Transverse colon (tissue), 4 donors: Measurements from ENCODE around the gene ARHGAP21. TPM values are rescaled to one million over a fixed set of nuclear protein-coding genes. Genes with fewer than 3 reads are reported as not detected.
"Not testable (repeated sequence)": the region's sequence is repeated elsewhere in the genome, so short reads cannot be mapped to it uniquely, and the experiment has no call there.

ENCODE experiments used
- DNase-seq: peaks from one replicate; pipeline ENCODE4 v3.0.0-alpha.2; 2019
- H3K27ac ChIP-seq, 4 donors: fragments of 200-600 bp; sonication (generic); 2 replicates each; pipeline ENCODE4 v1.5.1; 2016 to 2018; ENCODE audit warnings: inconsistent platforms in 4 of 4
- H3K27me3 ChIP-seq: fragments of 200-600 bp; sonication (generic); 2 replicates; pipeline ENCODE4 v1.5.1; 2017; ENCODE audit warnings: inconsistent platforms
- H3K36me3 ChIP-seq, 4 donors: fragments of 200-600 bp; sonication (generic); 2 replicates each; pipeline ENCODE4 v1.5.1; 2017 to 2019; ENCODE audit warnings: inconsistent platforms in 4 of 4
- H3K4me1 ChIP-seq, 4 donors: fragments of 200-600 bp; sonication (generic); 2 replicates each; pipeline ENCODE4 v1.5.1; 2017 to 2020; ENCODE audit warnings: inconsistent platforms in 4 of 4
- H3K4me3 ChIP-seq, 4 donors: fragments of 200-600 bp; sonication (generic); 1 replicate in 1 of 4; 2 replicates in 3 of 4; pipeline versions ENCODE4 v1.5.1 to v1.6.1; 2017 to 2019; ENCODE audit warnings: inconsistent platforms in 4 of 4
- H3K9me3 ChIP-seq, 2 donors: fragments of 200-600 bp; sonication (generic); 2 replicates each; pipeline ENCODE4 v1.5.1; 2017 to 2019; ENCODE audit warnings: inconsistent platforms in 2 of 2
- CTCF ChIP-seq, 5 experiments: fragments of 200-600 bp in 3 of 5; fragments of 450-650 bp in 2 of 5; sonication (generic) in 3 of 5; IDR thresholded peaks; 1 replicate in 2 of 5; 2 replicates in 3 of 5; pipeline ENCODE4 v1.5.1; 2016 to 2017; ENCODE audit warnings: antibody characterized with exemption in 5 of 5, inconsistent platforms in 3 of 5, mild to moderate bottlenecking in 2 of 5, moderate library complexity in 1 of 5
- EP300 ChIP-seq: sonication (generic); formaldehyde crosslinking; IDR thresholded peaks from one replicate; pipeline ENCODE4 v1.6.1; 2017; ENCODE audit warnings: antibody characterized with exemption, low read depth
- POLR2A ChIP-seq: fragments of 450-650 bp; IDR thresholded peaks from one replicate; pipeline ENCODE4 v1.6.1; 2016; ENCODE audit warnings: antibody characterized with exemption, mild to moderate bottlenecking, moderate library complexity
- POLR2AphosphoS5 ChIP-seq, 3 donors: sonication (generic); formaldehyde crosslinking; IDR thresholded peaks; one replicate each; pipeline ENCODE4 v1.6.1; 2016; ENCODE audit warnings: antibody characterized with exemption in 3 of 3
- WGBS, 2 donors: methylation state at CpG; one replicate each; pipeline ENCODE4 v1.1.5; 2018; ENCODE audit warnings: low coverage in 1 of 2; 5-methylcytosine and 5-hydroxymethylcytosine counted together
- in situ Hi-C, 4 donors: fragments of 200-750 bp; cut with MboI; loops; one replicate each; pipeline versions ENCODE4 v1.15.0 to v1.15.1; 2017; ENCODE audit warnings: low sequenced_read_pairs in 3 of 4, low pct_ligation_motif_present in 1 of 4, low pct_unique_long_range_greater_than_20kb in 1 of 4
- intact Hi-C: fragments of 100-400 bp; cut with DNase I; formaldehyde crosslinking; loops from one replicate; pipeline ENCODE4 v1.15.1; 2023; ENCODE audit warnings: low total_unique reads
- total RNA-seq, 4 donors: library from RNA; depleted of rRNA; stranded (reverse); fragments of >200 nt; gene quantifications; one replicate each; pipeline ENCODE4 v1.1.0, GENCODE V29; 2016

ARHGAP21 gene
- total RNA-seq, 4 donors from 2014 or later = 62.8 to 94.1 (median 89.3) TPM

GRCh38 chr10:24762161-24762924 lies 38.7 kb upstream of the ARHGAP21 start:
- Histone ChIP-seq H3K4me3 (no peak overlapping the region), H3K9me3 (no peaks in the 10 kb centered on the region), H3K27ac (no peak overlapping the region), H3K36me3 (no peaks in the 10 kb centered on the region), H3K4me1 (peaks cover 0 to 10% (median 0%) of the 10 kb centered on the region in 4 donors), H3K27me3 (no peaks in the 10 kb centered on the region)
- TF ChIP-seq EP300 = no peak
- in situ Hi-C loops = no loop called here
- intact Hi-C loops = no loop called here
- DNase-seq = no peak
- 54 to 61% methylated on average over 8 of the region's 8 CpGs for WGBS, 2 donors

GRCh38 chr10:24759672-24760071 lies 36.0 kb upstream of the ARHGAP21 start:
- Histone ChIP-seq H3K9me3 (no peaks in the 10 kb centered on the region), H3K4me1 (peaks cover 0 to 10% (median 0%) of the 10 kb centered on the region in 4 donors), H3K27ac (no peak overlapping the region), H3K36me3 (no peaks in the 10 kb centered on the region), H3K4me3 (no peak overlapping the region), H3K27me3 (no peaks in the 10 kb centered on the region)
- in situ Hi-C loops = no loop called here
- WGBS, 2 donors = 87 to 100% methylated on average over 1 to 2 of the region's 2 CpGs
- intact Hi-C loops = no loop called here
- DNase-seq = no peak
- TF ChIP-seq EP300 (no peak), POLR2A (no peak), CTCF (IDR thresholded peaks at IDR 0.05) (no peak), POLR2AphosphoS5 (IDR thresholded peaks at IDR 0.05) (no peak)

GRCh38 chr10:24758254-24758653 lies 34.6 kb upstream of the ARHGAP21 start:
- intact Hi-C loops, H3K27me3 ChIP-seq, H3K4me1 ChIP-seq, H3K36me3 ChIP-seq, H3K4me3 ChIP-seq, H3K27ac ChIP-seq, in situ Hi-C loops, DNase-seq, H3K9me3 ChIP-seq: not testable (repeated sequence)
- WGBS, 2 donors = 94 to 100% methylated on average over 2 to 3 of the region's 3 CpGs

- TF ChIP-seq EP300 (no peak), POLR2AphosphoS5 (IDR thresholded peaks at IDR 0.05) (no peak), CTCF (IDR thresholded peaks at IDR 0.05) (no peak), POLR2A (no peak)
- H3K27ac ChIP-seq = no peak overlapping the region
- no peak for DNase-seq
- H3K4me1 ChIP-seq = no peaks in the 10 kb centered on the region
- H3K9me3 ChIP-seq = no peaks in the 10 kb centered on the region
- WGBS, 2 donors = 79 to 100% methylated on average over 1 of the region's 1 CpG
- H3K4me3 ChIP-seq = no peak overlapping the region
- in situ Hi-C loops (no loop called here), intact Hi-C loops (no loop called here)
- no peaks in the 10 kb centered on the region for H3K36me3 ChIP-seq
- no peaks in the 10 kb centered on the region for H3K27me3 ChIP-seq
Measured at GRCh38 chr10:24756283-24756682, 32.6 kb upstream of the ARHGAP21 start.

- Histone ChIP-seq H3K9me3 (no peaks in the 10 kb centered on the region), H3K4me1 (no peaks in the 10 kb centered on the region), H3K27me3 (no peaks in the 10 kb centered on the region), H3K27ac (no peak overlapping the region), H3K36me3 (no peaks in the 10 kb centered on the region), H3K4me3 (no peak overlapping the region)
- in situ Hi-C loops = no loop called here
- TF ChIP-seq CTCF (IDR thresholded peaks at IDR 0.05) = no peak
- DNase-seq = no peak
- 91 to 100% methylated on average over 1 of the region's 1 CpG for WGBS, 2 donors
- intact Hi-C loops = no loop called here
Measured at GRCh38 chr10:24751716-24752115, 28.0 kb upstream of the ARHGAP21 start.
